Liver (tissue), 9 donors: Measurements from ENCODE around the gene TMTC2. TPM values are rescaled to one million over a fixed set of nuclear protein-coding genes. Genes with fewer than 3 reads are reported as not detected.

Experiments
- DNase-seq: peaks from one replicate; pipeline ENCODE4 v3.0.0-alpha.2; 2017; ENCODE audit warnings: low spot score
- H3K27ac ChIP-seq, 2 donors: one replicate each; pipeline ENCODE4 v1.7.0; 2013; ENCODE audit warnings: inconsistent platforms in 2 of 2, low read length in 2 of 2, control low read depth in 1 of 2, low read depth in 1 of 2, mild to moderate bottlenecking in 1 of 2
- H3K27me3 ChIP-seq, 4 donors: one replicate each; pipeline versions ENCODE4 v1.6.1 to v1.7.0; 2013; ENCODE audit warnings: low read length in 3 of 4, inconsistent platforms in 1 of 4, mild to moderate bottlenecking in 1 of 4, moderate library complexity in 1 of 4; ENCODE audit not compliant: control insufficient read depth in 4 of 4, insufficient read depth in 4 of 4
- H3K36me3 ChIP-seq, 4 donors: one replicate each; pipeline versions ENCODE4 v1.6.1 to v1.7.0; 2013; ENCODE audit warnings: low read length in 3 of 4, mild to moderate bottlenecking in 3 of 4, low read depth in 1 of 4, moderate library complexity in 1 of 4; ENCODE audit not compliant: control insufficient read depth in 4 of 4, insufficient read depth in 3 of 4
- H3K4me1 ChIP-seq, 4 donors: one replicate each; pipeline versions ENCODE4 v1.6.1 to v1.7.0; 2013; ENCODE audit warnings: low read length in 3 of 4, mild to moderate bottlenecking in 3 of 4, moderate library complexity in 1 of 4; ENCODE audit not compliant: control insufficient read depth in 4 of 4, insufficient read depth in 4 of 4
- H3K4me3 ChIP-seq, 3 donors: one replicate each; pipeline versions ENCODE4 v1.6.1 to v1.7.0; 2013; ENCODE audit warnings: low read length in 3 of 3, control low read depth in 1 of 3, low read depth in 1 of 3, mild to moderate bottlenecking in 1 of 3
- H3K9ac ChIP-seq, 2 donors: one replicate each; pipeline ENCODE4 v1.7.0; 2013; ENCODE audit warnings: low read length in 2 of 2, mild to moderate bottlenecking in 2 of 2, moderate library complexity in 2 of 2, control low read depth in 1 of 2, low read depth in 1 of 2
- H3K9me3 ChIP-seq, 4 donors: one replicate each; pipeline versions ENCODE4 v1.6.1 to v1.7.0; 2013; ENCODE audit warnings: low read length in 3 of 4; ENCODE audit not compliant: control insufficient read depth in 4 of 4
- ATF3 ChIP-seq: IDR thresholded peaks from 2 replicates; pipeline ENCODE4 v1.6.1; 2016; ENCODE audit warnings: antibody characterized with exemption
- CTCF ChIP-seq: fragments of 150-350 bp; IDR thresholded peaks from 2 replicates; pipeline ENCODE4 v1.5.1; 2017; ENCODE audit warnings: improper control_type of control experiment, low read depth, low read length; ENCODE audit not compliant: missing input control
- EGR1 ChIP-seq, 2 donors: IDR thresholded peaks; 2 replicates each; pipeline ENCODE4 v1.6.1; 2016 to 2018; ENCODE audit warnings: antibody characterized with exemption in 2 of 2, low read depth in 2 of 2
- FOXA1 ChIP-seq: IDR thresholded peaks from 2 replicates; pipeline ENCODE4 v1.6.1; 2016; ENCODE audit warnings: antibody characterized with exemption
- FOXA2 ChIP-seq: IDR thresholded peaks from 2 replicates; pipeline ENCODE4 v1.6.1; 2016; ENCODE audit warnings: antibody characterized with exemption
- GABPA ChIP-seq, 2 donors: IDR thresholded peaks in 1 of 2; conservative IDR thresholded peaks in 1 of 2; 2 replicates each; pipeline ENCODE4 v1.6.1; 2016; ENCODE audit warnings: antibody characterized with exemption in 2 of 2, mild to moderate bottlenecking in 1 of 2, moderate library complexity in 1 of 2
- HNF4A ChIP-seq, 2 donors: conservative IDR thresholded peaks; 2 replicates each; pipeline ENCODE4 v1.6.1; 2016; ENCODE audit warnings: antibody characterized with exemption in 2 of 2, mild to moderate bottlenecking in 2 of 2
- HNF4G ChIP-seq: IDR thresholded peaks from 2 replicates; pipeline ENCODE4 v1.6.1; 2016; ENCODE audit warnings: antibody characterized with exemption
- JUND ChIP-seq, 2 donors: IDR thresholded peaks; 2 replicates each; pipeline ENCODE4 v1.6.1; 2016; ENCODE audit warnings: antibody characterized with exemption in 2 of 2
- MAX ChIP-seq: IDR thresholded peaks from 2 replicates; pipeline ENCODE4 v1.6.1; 2016; ENCODE audit warnings: antibody characterized with exemption
- NR2F2 ChIP-seq: IDR thresholded peaks from 2 replicates; pipeline ENCODE4 v1.6.1; 2016; ENCODE audit warnings: antibody characterized with exemption
- RAD21 ChIP-seq, 2 donors: IDR thresholded peaks; 2 replicates each; pipeline ENCODE4 v1.6.1; 2016; ENCODE audit warnings: antibody characterized with exemption in 2 of 2, mild to moderate bottlenecking in 2 of 2
- REST ChIP-seq: IDR thresholded peaks from 2 replicates; pipeline ENCODE4 v1.6.1; 2016; ENCODE audit warnings: antibody characterized with exemption, mild to moderate bottlenecking
- RXRA ChIP-seq, 2 donors: IDR thresholded peaks; 2 replicates each; pipeline ENCODE4 v1.6.1; 2017 to 2018; ENCODE audit warnings: antibody characterized with exemption in 2 of 2, mild to moderate bottlenecking in 1 of 2
- SP1 ChIP-seq: IDR thresholded peaks from 2 replicates; pipeline ENCODE4 v1.6.1; 2018; ENCODE audit warnings: antibody characterized with exemption, mild to moderate bottlenecking
- TAF1 ChIP-seq: conservative IDR thresholded peaks from 2 replicates; pipeline ENCODE4 v1.6.1; 2016; ENCODE audit warnings: antibody characterized with exemption, mild to moderate bottlenecking
- YY1 ChIP-seq: IDR thresholded peaks from 2 replicates; pipeline ENCODE4 v1.6.1; 2016; ENCODE audit warnings: antibody characterized with exemption, mild to moderate bottlenecking
- ZBTB33 ChIP-seq: IDR thresholded peaks from 2 replicates; pipeline ENCODE4 v1.6.1; 2016; ENCODE audit warnings: antibody characterized with exemption
- WGBS: extraction: QIAGEN DNeasy Blood & Tissue Kit; methylation state at CpG from one replicate; pipeline ENCODE4 v1.1.7; 2013; 5-methylcytosine and 5-hydroxymethylcytosine counted together
- polyA plus RNA-seq, 2 donors: library from polyadenylated mRNA; stranded (reverse) in 1 of 2; unstranded in 1 of 2; fragments of 200-250 nt in 1 of 2; fragments of >200 nt in 1 of 2; fragmentation: Nextera tagmentation in 1 of 2; extraction: Ambion mirVana in 1 of 2; gene quantifications; one replicate each; pipeline versions ENCODE4 v1.2.1 to v1.2.3, GENCODE V29; 2013 to 2015
- total RNA-seq, 2 donors: library from RNA; depleted of rRNA; stranded (reverse); fragments of >200 nt; gene quantifications; one replicate each; pipeline ENCODE4 v1.2.3, GENCODE V29; 2014
- donor health status: healthy.
- donor health status: healthy.
- donor health status: healthy.
- donor health status: healthy.
- donor health status: healthy.

The TMTC2 gene
- total and polyA plus RNA-seq, 4 donors, result 0.36 to 3.0 (median 0.61) TPM

GRCh38 chr12:82807132-82807737 lies 120.5 kb downstream of the TMTC2 start:
- H3K4me3 ChIP-seq, result no peak overlapping the region
- H3K36me3 ChIP-seq, result no peaks in the 10 kb centered on the region
- no peaks in the 10 kb centered on the region for H3K4me1 ChIP-seq
- TF ChIP-seq MAX, result no peak
- no peak for TF ChIP-seq YY1
- no peak for TF ChIP-seq HNF4A (conservative IDR thresholded peaks at IDR 0.05)
- no peak for TF ChIP-seq FOXA1
- TF ChIP-seq GABPA (IDR thresholded peaks at IDR 0.05 in 1 of 2, conservative IDR thresholded peaks at IDR 0.05 in 1 of 2), result no peak
- TF ChIP-seq RAD21 (IDR thresholded peaks at IDR 0.05), result no peak
- H3K9me3 ChIP-seq, result no peaks in the 10 kb centered on the region
- no peaks in the 10 kb centered on the region for H3K27me3 ChIP-seq
- no peak overlapping the region for H3K9ac ChIP-seq
- no peak for DNase-seq
- no peak overlapping the region for H3K27ac ChIP-seq

GRCh38 chr12:82810568-82810967 lies 123.9 kb downstream of the TMTC2 start:
- Histone ChIP-seq H3K36me3 (no peaks in the 10 kb centered on the region), H3K27me3 (no peaks in the 10 kb centered on the region), H3K27ac (no peak overlapping the region), H3K9me3 (no peaks in the 10 kb centered on the region), H3K4me1 (no peaks in the 10 kb centered on the region), H3K4me3 (no peak overlapping the region), H3K9ac (no peak overlapping the region)
- no peak for TF ChIP-seq JUND (IDR thresholded peaks at IDR 0.05)
- no peak for TF ChIP-seq ZBTB33
- no peak for TF ChIP-seq CTCF
- TF ChIP-seq MAX, result no peak
- TF ChIP-seq YY1, result no peak
- no peak for TF ChIP-seq GABPA (IDR thresholded peaks at IDR 0.05 in 1 of 2, conservative IDR thresholded peaks at IDR 0.05 in 1 of 2)
- TF ChIP-seq SP1, result no peak
- no peak for TF ChIP-seq RAD21 (IDR thresholded peaks at IDR 0.05)
- no peak for TF ChIP-seq EGR1 (IDR thresholded peaks at IDR 0.05; ENCODE audit: low read depth in 2 of 2)
- TF ChIP-seq REST, result no peak
- TF ChIP-seq FOXA2, result no peak
- TF ChIP-seq HNF4G, result no peak
- TF ChIP-seq TAF1, result no peak
- TF ChIP-seq RXRA (IDR thresholded peaks at IDR 0.05), result no peak
- TF ChIP-seq NR2F2, result no peak
- no peak for TF ChIP-seq ATF3
- 84% methylated on average over 5 of the region's 5 CpGs for WGBS
- no peak for DNase-seq
